ENCODE measurements around the gene DPP7. TPM values are rescaled to one million over a fixed set of nuclear protein-coding genes. Genes with fewer than 3 reads are reported as not detected.

The DPP7 gene
- total RNA-seq, 2 donors from 2014 or later: 147 to 235 TPM

DNA sequence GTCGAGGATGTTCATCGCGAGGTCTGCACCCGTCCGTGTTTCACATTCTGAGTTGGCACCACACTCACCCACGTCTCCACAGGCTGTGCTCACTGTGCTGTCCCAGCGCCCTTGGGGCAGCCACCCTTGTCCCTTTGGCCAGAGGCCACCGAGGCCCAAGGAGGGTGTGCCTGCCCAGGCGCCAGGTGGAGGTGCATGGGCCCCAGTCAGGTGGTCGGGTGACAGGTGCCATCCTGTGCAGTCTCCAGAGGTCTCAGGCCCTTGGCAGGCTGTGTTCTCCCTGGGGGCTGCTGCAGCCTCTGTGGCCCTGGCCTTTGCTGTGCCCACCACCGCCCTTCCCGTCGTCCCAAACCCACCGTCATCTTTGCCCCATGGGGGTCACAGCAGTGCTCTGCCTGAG, 15.3 kb downstream of the DPP7 start:
- DNase-seq (ENCODE audit: low spot score): no peak
- WGBS: 86% methylated on average over 14 of the region's 14 CpGs
- H3K27ac ChIP-seq: no peak overlapping the region
- H3K27me3 ChIP-seq (replicated peaks; ENCODE audit: insufficient read depth): no peaks in the 10 kb centered on the region
- H3K4me3 ChIP-seq: no peak overlapping the region
- no peaks in the 10 kb centered on the region for H3K4me1 ChIP-seq (replicated peaks)
- peaks cover 0 to 11% of the 10 kb centered on the region in 2 donors for H3K36me3 ChIP-seq
- H3K9me3 ChIP-seq: no peaks in the 10 kb centered on the region
- no peak for TF ChIP-seq POLR2AphosphoS5 (IDR thresholded peaks at IDR 0.05)
- no peak for TF ChIP-seq CTCF (IDR thresholded peaks at IDR 0.05)
- TF ChIP-seq POLR2A (IDR thresholded peaks at IDR 0.05): no peak
- intact Hi-C loops (cut with DNase I): no loop called here

- 92% methylated on average over 20 of the region's 20 CpGs for WGBS
- TF ChIP-seq POLR2A (IDR thresholded peaks at IDR 0.05) (no peak), CTCF (IDR thresholded peaks at IDR 0.05) (no peak), POLR2AphosphoS5 (IDR thresholded peaks at IDR 0.05) (no peak)
- peaks cover 0 to 11% of the 10 kb centered on the region in 2 donors for H3K36me3 ChIP-seq
Measured at GRCh38 chr9:137097761-137098462, 16.6 kb downstream of the DPP7 start.

DNA sequence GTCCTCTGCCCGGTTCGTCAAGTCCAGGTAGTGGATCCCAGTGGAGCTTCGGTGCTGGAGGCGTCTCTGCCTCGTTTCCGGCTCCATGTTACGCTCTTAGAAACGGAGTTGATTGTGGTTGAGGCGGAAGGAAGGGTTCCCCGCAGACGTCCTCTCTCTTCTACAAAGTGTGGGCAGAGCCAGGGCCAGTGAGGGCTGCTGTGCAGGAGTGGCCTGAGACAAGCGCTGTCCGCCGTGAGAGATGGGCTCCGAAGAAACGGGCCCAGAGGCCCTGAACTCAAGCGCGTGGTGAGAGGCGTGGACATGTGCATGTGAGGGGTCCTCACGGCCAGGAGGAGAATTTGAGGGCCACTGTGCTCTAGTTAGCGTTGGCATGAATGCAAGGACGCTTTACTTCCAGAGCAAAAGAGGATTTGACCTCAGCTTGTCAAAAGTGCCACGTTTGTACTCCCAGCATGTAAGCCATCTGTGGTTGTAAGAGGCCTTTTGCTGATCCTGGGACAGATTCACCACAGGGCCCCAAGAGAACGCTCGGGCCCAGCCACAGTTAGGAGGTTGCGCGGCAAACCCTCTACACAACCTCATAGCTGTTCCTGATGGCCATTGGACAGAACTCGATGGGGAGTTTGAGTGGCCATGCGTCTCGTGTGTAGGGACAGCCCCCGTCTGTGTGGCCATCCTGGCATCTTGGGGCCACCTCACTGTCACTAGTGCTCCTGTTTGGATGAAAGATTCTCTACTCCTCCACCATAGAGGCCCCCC, 17.6 kb downstream of the DPP7 start:
- H3K4me1 ChIP-seq (replicated peaks): no peaks in the 10 kb centered on the region
- no peak for DNase-seq (ENCODE audit: low spot score)
- H3K27me3 ChIP-seq (replicated peaks; ENCODE audit: insufficient read depth): no peaks in the 10 kb centered on the region
- no peaks in the 10 kb centered on the region for H3K9me3 ChIP-seq
- TF ChIP-seq POLR2A (IDR thresholded peaks at IDR 0.05) (no peak), POLR2AphosphoS5 (IDR thresholded peaks at IDR 0.05) (no peak), CTCF (IDR thresholded peaks at IDR 0.05) (no peak)
- no peak overlapping the region for H3K27ac ChIP-seq
- intact Hi-C loops (cut with DNase I): no loop called here
- 92% methylated on average over 31 of the region's 31 CpGs for WGBS
- peaks cover 0 to 11% of the 10 kb centered on the region in 2 donors for H3K36me3 ChIP-seq
- H3K4me3 ChIP-seq: no peak overlapping the region

More at GRCh38 chr9:137097761-137098462, 16.6 kb downstream of the DPP7 start:
- Histone ChIP-seq H3K9me3 (no peaks in the 10 kb centered on the region), H3K27ac (no peak overlapping the region), H3K4me1 (replicated peaks) (no peaks in the 10 kb centered on the region), H3K4me3 (no peak overlapping the region), H3K27me3 (replicated peaks; ENCODE audit: insufficient read depth) (no peaks in the 10 kb centered on the region)
- no peak for DNase-seq (ENCODE audit: low spot score)
- intact Hi-C loops (cut with DNase I): no loop called here

DNA sequence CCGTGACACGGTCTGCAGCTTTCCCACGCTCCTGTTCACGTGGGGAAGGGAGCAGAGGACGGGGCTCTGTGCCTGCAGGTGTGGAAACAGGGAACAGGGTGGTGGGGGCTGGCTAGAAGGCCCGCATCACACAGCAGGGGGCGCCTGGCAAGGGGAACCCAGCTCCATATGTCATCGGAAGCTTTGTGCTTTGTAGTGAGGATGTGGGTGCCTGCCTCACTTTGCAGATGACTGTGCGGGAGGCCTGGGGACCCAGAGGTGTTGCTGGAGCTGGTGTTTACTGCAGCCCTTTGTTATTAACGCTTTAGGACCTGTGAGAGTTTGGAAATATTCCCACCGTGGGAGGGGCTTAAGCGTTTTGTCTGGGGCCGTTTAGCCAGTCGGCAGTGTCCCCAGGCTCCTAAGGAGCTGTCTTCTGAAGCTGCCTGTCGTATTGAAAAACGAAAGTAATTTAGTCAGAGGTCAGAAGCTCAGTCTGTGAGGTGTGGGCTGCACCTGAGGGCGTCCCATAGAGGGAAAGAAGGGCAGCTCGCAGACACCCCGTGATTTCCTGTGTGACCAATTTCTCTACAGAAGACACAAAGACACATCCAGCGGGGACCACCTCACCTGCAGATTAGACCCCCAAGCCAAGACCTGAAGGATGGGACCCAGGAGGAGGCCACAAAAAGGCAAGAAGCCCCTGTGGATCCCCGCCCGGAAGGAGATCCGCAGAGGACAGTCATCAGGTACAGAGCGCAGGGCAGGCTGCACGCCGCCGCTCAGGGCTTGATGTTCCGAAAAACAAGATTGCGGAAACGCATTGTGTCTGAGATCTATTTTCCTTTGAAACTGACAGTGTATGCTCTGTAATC, 18.6 kb downstream of the DPP7 start:
- Histone ChIP-seq H3K36me3 (peaks cover 0 to 5% of the 10 kb centered on the region in 2 donors), H3K27me3 (replicated peaks; ENCODE audit: insufficient read depth) (no peaks in the 10 kb centered on the region), H3K4me3 (no peak overlapping the region), H3K27ac (no peak overlapping the region), H3K4me1 (replicated peaks) (no peaks in the 10 kb centered on the region), H3K9me3 (no peaks in the 10 kb centered on the region)
- TF ChIP-seq CTCF (IDR thresholded peaks at IDR 0.05): no peak
- no peak for TF ChIP-seq POLR2AphosphoS5 (IDR thresholded peaks at IDR 0.05)
- TF ChIP-seq POLR2A (IDR thresholded peaks at IDR 0.05): no peak
- DNase-seq (ENCODE audit: low spot score): no peak
- intact Hi-C loops (cut with DNase I): no loop called here
- 76% methylated on average over 30 of the region's 30 CpGs for WGBS
